ENCODE results near the gene ALK. TPM values are rescaled to one million over a fixed set of nuclear protein-coding genes. Genes with fewer than 3 reads are reported as not detected.

The ALK gene
- total RNA-seq, 1 donor from 2014 or later, result 0.41 TPM

DNA sequence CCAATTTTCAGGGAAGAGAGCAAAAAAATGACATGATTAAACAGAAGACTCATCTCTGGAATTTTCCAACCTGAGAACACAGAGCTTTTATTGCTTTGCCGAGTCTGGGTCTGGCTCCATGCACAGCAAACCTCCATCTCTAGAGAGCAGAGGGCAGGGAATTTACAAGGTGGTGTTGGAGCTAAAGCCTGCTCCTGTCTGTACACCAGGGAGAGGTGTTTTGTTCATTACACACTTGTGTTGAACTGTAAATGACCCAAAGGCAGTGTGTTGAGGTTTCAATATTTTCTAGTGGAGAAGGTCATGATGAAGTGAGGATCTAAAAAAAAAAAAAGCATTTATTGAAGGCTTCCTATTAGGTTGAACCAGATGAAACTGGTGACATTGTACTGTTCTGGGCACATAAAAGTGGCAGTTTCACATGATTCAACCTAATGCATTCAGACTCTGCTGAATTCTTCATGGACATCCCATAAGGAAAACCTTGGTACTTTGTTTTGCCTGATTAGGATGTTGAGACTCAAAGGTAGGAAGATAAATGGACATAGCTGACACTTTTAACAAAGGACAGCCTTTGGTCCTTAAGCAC lies 567.9 kb downstream of the ALK start:
- DNase-seq, result no peak

GRCh38 chr2:29351916-29352591 lies 569.3 kb downstream of the ALK start:
- peak; percentile 50 for DNase-seq

DNA sequence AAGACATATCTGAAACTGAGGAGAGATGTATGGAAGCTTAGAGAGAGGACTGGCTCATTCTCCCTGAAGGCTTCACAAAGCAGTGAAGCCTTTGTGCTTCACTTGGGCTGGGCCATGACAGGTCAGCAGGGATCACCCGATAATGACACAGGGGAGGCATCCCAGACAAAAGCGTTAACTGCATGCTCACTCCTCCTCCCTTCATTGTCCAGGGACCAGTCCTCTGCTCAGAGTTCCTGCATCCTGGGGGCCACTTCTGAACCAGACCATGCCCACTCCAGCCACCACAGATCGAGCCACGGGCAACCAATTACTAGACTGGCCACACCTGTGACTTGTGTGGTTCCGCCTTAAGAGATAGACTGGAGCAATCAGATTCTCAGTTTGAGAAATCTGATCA lies 570.1 kb downstream of the ALK start:
- no peak for DNase-seq

DNA sequence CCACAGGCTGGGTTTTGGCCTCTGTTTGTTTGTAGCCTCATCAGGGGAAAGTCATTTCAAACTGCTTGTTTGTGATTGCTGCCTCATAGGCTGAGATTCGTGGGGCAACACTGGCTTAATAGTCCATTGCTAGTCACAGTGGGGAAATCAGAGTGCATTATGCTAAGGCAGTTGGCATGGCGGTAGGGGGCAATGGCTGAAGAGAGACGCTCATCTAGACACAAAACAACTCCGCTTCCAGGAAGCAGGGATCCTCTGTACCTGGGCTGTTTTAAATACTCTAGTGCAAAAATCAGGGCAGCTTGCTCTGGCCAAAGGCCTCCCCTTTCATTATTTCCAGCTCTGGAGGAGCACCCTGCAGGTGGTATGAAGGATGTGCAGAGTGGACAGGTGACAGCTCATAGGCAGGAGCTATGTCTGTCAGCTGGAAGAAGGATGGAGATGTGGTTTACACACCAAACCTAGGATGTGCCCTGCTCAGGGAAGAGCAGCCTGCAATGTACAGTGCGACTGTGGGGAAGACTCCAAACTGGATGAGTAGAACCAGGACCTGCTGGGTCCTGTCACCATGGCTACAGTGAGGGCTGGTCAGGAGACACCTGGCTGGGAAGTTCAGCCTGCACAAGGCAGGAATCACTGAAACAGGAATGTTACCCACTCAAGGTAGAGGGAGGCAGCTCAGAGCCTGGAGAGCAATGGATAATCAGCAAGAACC lies 571.9 kb downstream of the ALK start:
- DNase-seq, result no peak

- no peak for DNase-seq
Observed at GRCh38 chr2:29347774-29348461, 573.5 kb downstream of the ALK start.

DNA sequence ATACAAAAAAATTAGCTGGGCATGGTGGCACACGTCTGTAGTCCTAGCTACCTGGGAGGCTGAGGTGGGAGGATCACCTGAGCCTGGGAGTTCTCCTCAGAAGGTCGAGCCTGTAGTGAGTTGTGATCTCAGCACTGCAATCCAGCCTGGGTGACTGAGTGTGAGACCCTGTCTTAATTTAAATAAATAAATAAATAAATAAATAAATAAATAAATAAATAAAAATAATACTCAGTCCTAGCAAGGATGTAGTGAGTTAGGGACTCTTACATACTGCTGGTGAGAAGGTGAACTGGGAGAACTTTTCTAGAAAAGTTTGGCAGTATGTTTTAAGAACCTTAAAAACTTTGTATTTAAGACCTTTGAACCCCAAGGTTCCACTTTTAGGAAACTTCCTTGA lies 576.1 kb downstream of the ALK start:
- DNase-seq, result no peak

GRCh38 chr2:29343830-29344229 lies 577.6 kb downstream of the ALK start:
- DNase-seq, result no peak

GRCh38 chr2:29336341-29337241 lies 584.8 kb downstream of the ALK start:
- DNase-seq, result peak; percentile 84

DNA sequence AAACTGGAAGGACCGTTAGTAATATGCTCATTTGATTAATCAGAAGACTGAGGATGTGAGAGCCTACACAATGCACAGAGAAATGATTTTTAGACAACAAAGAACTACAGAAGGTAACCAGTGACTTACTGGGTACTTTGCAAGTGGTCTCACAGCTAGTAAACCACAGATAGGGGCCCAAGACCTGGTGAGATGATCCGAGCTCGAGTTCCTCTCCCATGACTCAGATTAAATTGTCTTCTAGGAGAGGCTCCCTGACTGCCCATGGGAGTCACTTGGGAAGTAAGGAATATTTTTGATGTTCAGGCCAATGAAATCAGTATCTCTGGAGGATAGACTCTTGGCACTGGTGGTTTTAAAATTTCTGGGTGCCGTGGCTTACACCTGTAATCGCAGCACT lies 586.0 kb downstream of the ALK start:
- DNase-seq, result no peak

GRCh38 chr2:29334706-29335105 lies 586.7 kb downstream of the ALK start:
- DNase-seq, result no peak

DNA sequence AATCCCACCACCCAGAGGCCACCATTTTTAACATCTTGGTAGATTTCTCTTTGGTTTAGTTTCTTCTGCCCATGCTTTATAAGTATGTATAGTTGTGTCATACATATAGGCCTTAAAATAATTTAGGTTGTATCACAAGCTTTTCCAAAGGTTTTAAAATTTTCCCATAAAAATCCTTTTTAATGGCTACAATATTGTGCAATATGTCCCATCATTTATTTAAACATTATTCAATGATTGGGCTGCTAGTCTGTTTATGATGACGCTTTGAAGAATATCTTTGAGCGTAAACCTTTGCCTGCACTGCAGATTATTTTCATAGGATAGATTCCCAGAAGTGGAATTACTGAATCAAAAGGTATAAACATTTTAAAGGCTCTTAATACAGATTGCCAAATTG lies 588.8 kb downstream of the ALK start:
- no peak for DNase-seq

GRCh38 chr2:29329899-29330298 lies 591.5 kb downstream of the ALK start:
- DNase-seq, result no peak

- peak; percentile 53 for DNase-seq
Observed at GRCh38 chr2:29326926-29327325, 594.5 kb downstream of the ALK start.

GRCh38 chr2:29325544-29325943 lies 595.8 kb downstream of the ALK start:
- DNase-seq, result no peak

DNA sequence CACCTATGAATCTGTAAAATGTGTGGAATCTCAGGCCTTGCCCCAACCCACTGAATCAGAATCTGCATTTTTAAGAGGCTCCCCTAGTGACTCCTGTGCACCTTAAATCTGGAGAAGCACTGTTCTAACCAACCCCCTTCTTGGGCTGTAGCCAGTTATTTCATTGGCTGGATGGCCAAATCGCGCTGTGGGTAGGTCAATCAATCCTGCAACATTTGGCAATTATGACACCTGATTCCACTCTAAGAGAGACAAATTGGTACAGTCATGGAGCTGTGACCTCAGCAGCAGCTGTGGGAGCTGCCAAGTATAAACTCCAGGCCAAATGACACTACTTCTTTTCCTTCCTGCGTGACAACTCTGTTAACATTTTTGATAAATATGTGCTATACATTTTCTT lies 597.4 kb downstream of the ALK start:
- DNase-seq, result peak; percentile 57

GRCh38 chr2:29323301-29323700 lies 598.1 kb downstream of the ALK start:
- DNase-seq, result no peak

DNA sequence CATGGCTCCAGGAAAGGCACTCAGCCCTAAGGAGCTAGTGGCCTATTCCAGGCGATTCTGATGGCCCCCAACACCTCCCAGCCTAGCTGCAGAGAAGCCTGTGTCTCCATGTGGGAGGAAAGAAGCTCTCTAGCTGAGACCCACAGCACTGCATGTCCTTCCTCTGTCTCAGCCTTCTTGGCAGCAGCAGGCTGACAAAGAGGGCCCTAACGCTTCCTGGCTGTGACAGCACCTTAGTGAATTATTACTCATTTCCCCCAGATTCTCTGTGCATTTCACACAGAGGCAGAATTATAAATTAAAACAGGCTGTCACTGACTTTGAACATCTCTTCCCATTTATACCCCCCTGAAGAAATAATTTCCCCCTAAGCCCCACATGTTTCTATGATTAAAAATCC lies 599.4 kb downstream of the ALK start:
- DNase-seq, result no peak

- DNase-seq, result no peak
Observed at GRCh38 chr2:29317801-29318485, 603.4 kb downstream of the ALK start.

DNA sequence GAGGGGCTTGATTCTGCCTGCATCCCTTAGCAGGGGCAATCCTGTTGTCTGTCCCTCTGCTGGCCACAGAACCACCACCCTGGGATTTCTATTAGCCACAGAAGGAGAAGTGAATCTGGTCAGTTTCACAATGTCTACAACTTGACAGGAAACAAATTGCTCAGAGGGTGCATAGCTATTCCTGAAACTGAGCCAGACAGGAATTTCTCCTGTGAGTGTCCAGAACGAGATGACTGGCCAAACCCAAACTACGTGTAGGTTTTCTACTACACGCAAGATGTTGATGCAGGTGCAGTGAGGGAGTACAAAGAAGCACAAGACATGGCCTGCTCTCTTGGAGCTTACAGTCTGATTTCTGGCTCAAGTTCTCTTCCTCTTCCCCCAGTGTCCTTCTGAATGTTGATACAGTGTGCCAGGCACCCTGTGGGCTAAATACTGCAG lies 604.3 kb downstream of the ALK start:
- peak; percentile 34 for DNase-seq

DNA sequence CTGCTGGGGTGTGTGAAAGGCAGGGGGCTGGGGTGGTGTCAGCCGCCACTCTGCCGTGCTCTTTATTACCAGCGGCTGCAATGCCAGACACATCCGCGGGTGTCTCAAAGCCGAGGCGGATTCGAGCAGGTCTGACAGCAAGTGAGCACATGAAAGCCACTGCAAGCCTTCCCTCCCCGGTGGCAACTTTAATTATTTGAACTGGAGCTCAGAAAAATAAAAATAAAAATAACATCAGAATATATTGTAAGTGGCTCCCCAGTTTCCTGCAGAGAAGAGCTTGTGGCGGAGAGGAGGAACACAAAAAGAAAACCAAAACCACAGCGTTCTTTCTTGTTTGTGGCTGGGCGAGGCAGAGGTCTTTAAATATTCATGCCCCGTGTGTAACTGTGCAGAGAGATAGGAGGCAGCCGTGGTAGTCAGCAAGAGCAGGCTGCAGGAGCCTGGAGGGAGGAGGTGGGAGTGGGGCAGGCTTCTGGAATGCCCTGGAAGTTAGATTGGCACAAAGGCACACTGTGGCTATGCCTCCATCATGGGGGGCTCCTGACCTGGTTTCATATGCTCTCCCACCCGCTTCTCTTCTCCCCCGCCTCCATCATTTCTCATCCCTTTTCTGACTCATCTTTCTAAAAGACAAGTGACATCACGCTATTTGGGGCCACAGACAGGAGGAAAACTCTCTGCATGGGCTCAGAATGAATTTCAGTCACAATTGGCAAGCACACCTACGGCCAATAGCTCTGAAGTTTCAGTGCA lies 606.4 kb downstream of the ALK start:
- peak; percentile 51 for DNase-seq

DNA sequence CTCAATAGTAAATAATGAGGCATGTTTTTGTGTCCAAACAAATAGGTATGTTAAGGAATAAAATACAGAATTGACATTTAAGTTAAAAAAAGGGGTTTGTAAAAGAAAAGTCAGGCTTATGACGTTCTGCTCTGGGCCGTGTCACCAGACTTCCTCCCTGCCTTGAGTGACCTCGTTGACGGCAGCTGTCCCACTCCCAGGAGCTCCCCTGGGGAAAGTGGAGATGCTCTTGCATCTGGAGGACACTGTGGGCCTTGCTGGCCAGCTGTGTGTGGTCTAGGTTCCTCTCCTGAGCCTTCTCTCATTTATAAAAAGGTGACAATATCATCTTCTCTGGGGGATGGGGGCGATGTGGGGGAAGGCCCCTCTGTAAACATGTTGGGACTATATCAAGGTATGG lies 609.9 kb downstream of the ALK start:
- DNase-seq, result no peak

Data from tongue (tissue), 2 donors.